NB4 (cell line): ENCODE measurements around the gene SLAMF6.

Source experiments
- DNase-seq: peaks from one replicate; pipeline ENCODE4 v3.0.0; 2010; ENCODE audit warnings: low read depth
- H3K4me3 ChIP-seq: one replicate; pipeline ENCODE4 v1.5.1; 2011; ENCODE audit warnings: mild to moderate bottlenecking, low read depth, low read length, moderate library complexity
- MYC ChIP-seq: IDR thresholded peaks from 2 replicates; pipeline ENCODE4 v1.6.1; 2011; ENCODE audit warnings: low read depth, low read length
- POLR2A ChIP-seq: IDR thresholded peaks from 2 replicates; pipeline ENCODE4 v1.6.1; 2011; ENCODE audit warnings: mild to moderate bottlenecking; ENCODE audit not compliant: insufficient read length; ENCODE audit errors: extremely low read depth
- TF ChIP-seq, protein P1 (sequence below): IDR thresholded peaks from one replicate; pipeline ENCODE4 v1.5.1; 2012; ENCODE audit warnings: low read depth, low read length
- TF ChIP-seq, protein P2 (sequence below): IDR thresholded peaks from 2 replicates; pipeline ENCODE4 v1.6.1; 2011; ENCODE audit warnings: low read depth, low read length

Gene SLAMF6

DNA sequence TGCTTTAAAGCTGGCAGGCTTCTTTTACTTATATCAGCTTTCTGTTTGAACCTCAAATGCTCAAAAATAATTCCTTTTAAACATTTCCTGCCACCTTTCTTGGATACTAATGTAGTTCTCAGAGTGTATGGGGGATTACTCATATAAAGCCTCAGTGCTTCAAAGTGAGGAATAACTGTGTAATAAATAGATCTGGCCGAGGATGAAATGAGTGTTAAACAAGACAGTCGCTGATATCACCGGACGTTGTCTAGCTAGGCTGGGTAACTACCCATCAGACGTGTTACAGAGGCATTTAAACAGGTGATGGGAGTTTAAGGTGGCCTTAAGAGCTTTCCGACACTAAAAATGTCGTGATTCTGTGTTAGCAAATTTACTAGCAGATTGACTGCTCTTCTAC, 69.6 kb downstream of the SLAMF6 start:
- TF ChIP-seq POLR2A = no peak
- TF ChIP-seq MYC = no peak
- TF ChIP-seq, protein P1, sequence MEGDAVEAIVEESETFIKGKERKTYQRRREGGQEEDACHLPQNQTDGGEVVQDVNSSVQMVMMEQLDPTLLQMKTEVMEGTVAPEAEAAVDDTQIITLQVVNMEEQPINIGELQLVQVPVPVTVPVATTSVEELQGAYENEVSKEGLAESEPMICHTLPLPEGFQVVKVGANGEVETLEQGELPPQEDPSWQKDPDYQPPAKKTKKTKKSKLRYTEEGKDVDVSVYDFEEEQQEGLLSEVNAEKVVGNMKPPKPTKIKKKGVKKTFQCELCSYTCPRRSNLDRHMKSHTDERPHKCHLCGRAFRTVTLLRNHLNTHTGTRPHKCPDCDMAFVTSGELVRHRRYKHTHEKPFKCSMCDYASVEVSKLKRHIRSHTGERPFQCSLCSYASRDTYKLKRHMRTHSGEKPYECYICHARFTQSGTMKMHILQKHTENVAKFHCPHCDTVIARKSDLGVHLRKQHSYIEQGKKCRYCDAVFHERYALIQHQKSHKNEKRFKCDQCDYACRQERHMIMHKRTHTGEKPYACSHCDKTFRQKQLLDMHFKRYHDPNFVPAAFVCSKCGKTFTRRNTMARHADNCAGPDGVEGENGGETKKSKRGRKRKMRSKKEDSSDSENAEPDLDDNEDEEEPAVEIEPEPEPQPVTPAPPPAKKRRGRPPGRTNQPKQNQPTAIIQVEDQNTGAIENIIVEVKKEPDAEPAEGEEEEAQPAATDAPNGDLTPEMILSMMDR = no peak
- TF ChIP-seq, protein P2, sequence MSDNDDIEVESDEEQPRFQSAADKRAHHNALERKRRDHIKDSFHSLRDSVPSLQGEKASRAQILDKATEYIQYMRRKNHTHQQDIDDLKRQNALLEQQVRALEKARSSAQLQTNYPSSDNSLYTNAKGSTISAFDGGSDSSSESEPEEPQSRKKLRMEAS = no peak
- no peak for DNase-seq
- H3K4me3 ChIP-seq = no peak overlapping the region

DNA sequence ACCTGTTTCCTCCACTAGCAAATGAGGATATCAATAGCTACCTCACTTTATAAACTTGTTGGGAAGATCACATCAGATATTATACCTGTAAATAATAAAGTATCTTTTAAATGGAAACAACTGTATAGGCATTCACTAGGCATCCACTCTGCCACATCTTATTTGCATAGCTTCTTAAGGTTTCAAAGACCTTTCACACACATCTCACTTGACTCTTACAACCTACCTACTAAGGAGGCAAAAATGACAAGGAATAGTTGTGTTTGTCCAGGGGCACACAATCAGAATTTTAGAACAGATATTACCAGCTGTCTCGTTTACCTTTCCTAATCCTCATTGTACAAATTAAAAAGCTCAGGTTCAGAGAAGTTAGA, 71.2 kb downstream of the SLAMF6 start:
- no peak for DNase-seq
- H3K4me3 ChIP-seq = no peak overlapping the region
- TF ChIP-seq, protein P1 = no peak
- TF ChIP-seq POLR2A (no peak), MYC (no peak)
- TF ChIP-seq, protein P2 = no peak

DNA sequence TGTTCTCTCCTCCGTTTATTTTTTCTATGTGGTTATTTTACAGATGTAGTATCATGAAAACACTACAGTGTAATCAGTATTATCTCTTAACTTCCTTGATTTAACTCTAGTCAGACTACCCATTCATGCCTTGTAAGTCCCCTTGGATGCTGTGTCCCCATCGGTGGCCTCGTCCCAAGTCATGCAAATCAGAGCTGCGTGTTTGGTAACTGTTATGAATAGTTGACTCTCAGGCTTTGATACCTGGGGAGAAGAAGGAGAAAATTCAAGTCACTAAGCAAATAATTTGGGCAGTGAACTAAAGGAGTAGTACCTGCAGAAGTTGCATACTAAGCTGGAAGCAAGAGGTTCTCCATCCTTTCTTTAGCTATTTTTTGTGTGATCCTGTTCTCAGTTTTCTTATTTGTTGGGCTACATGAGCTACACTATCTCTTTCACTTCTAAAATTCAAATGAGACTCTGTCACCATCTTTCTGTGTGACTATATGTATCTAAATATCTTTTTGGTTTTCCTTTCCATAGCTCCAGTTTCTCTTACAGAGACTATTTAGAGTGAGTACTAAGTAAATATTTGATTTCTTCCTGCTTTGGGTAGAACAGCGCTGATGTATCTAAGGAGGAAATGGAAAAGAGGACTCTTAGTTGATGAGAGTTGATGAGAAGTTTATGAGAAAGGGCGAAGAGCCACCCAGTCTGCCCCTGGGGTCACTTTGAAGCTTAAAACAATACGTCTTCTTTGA, 71.8 kb downstream of the SLAMF6 start:
- H3K4me3 ChIP-seq = no peak overlapping the region

DNA sequence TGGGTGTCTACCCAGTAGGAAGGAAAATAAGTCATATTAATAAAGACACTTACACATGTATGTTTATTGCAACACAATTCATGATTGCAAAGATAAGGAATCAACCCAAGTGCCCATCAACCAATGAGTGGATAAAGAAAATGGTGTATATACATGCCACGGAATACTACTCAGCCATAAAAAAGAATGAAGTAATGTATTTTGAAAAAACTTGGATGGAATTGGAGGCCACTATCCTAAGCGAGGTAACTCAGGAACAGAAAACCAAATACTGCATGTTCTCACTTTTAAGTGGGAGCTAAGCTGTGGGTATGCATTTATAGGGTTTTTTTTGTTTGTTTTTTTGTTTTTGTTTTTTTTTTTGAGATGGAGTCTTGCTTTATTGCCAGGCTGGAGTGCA, 73.6 kb downstream of the SLAMF6 start:
- TF ChIP-seq, protein P2 = no peak
- TF ChIP-seq, protein P1 = no peak
- TF ChIP-seq MYC = no peak
- TF ChIP-seq POLR2A = no peak
- H3K4me3 ChIP-seq = no peak overlapping the region
- DNase-seq = no peak

More for the DNA sequence above, 71.8 kb downstream of the SLAMF6 start:
- no peak for DNase-seq
- TF ChIP-seq, protein P2 = no peak
- TF ChIP-seq, protein P1 = no peak
- TF ChIP-seq POLR2A (no peak), MYC (no peak)

DNA sequence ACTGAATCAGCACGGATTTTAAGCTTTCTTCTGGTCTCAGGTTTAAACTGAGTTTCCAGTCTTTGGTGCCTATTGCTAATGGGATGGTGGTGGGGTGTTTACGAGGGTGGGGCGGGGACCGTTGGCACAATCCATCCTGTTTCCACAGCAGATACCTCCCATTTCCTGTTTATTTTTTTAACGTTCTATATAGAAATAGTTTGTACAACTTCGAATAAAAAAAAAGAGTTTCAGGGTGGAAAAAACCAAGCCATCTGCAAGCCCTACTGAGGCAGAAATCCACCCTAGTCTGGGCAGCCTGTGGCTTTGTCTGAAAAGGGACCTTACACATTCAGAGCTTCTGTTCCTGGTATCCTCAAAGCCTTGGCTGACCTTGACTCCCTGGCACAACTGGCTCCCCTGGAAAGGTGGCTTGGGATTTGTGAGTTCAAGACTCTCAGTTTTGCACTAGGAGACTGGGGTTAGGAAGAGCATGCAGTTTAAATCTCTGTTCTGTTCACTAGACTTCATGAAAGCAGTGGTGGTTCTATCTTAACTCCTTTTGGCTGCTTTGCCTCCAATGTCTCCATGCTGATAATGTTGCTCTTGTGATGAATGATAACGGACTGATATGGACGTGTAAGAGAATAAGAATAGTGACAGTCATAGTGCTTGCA, 76.0 kb downstream of the SLAMF6 start:
- TF ChIP-seq, protein P1 = no peak
- TF ChIP-seq, protein P2 = no peak
- TF ChIP-seq POLR2A = no peak
- TF ChIP-seq MYC = no peak
- DNase-seq = peak; percentile 41
- no peak overlapping the region for H3K4me3 ChIP-seq
